Gastrocnemius medialis (tissue), 4 donors: ENCODE data around the gene FGD4. TPM values are rescaled to one million over a fixed set of nuclear protein-coding genes. Genes with fewer than 3 reads are reported as not detected.

Experiments used
- ATAC-seq, 2 donors: fragments of 150-250 bp; one replicate each; pipeline ENCODE4 v1.9.1; 2016
- DNase-seq, 2 donors: peaks; one replicate each; pipeline ENCODE4 v3.0.0-alpha.2; 2019
- H3K27ac ChIP-seq, 4 donors: fragments of 200-600 bp; sonication (generic); 1 replicate in 1 of 4; 2 replicates in 3 of 4; pipeline ENCODE4 v1.5.1; 2016 to 2018; ENCODE audit warnings: mild to moderate bottlenecking in 2 of 4, moderate library complexity in 1 of 4
- H3K27me3 ChIP-seq, 3 donors: fragments of 200-600 bp; sonication (generic) in 2 of 3; 1 replicate in 1 of 3; 2 replicates in 2 of 3; pipeline versions ENCODE4 v1.5.1 to v1.6.0; 2016 to 2019; ENCODE audit warnings: mild to moderate bottlenecking in 1 of 3, moderate library complexity in 1 of 3
- H3K36me3 ChIP-seq, 2 donors: fragments of 200-600 bp; sonication (generic) in 1 of 2; one replicate each; pipeline ENCODE4 v1.5.1; 2017 to 2018
- H3K4me1 ChIP-seq, 2 donors: fragments of 200-600 bp; sonication (generic) in 1 of 2; one replicate each; pipeline ENCODE4 v1.5.1; 2016 to 2017; ENCODE audit warnings: mild to moderate bottlenecking in 2 of 2
- H3K4me3 ChIP-seq, 4 donors: fragments of 200-600 bp; sonication (generic) in 3 of 4; 1 replicate in 1 of 4; 2 replicates in 3 of 4; pipeline ENCODE4 v1.5.1; 2016 to 2019; ENCODE audit warnings: mild to moderate bottlenecking in 2 of 4
- H3K9me3 ChIP-seq, 3 donors: fragments of 200-600 bp; sonication (generic) in 2 of 3; 1 replicate in 1 of 3; 2 replicates in 2 of 3; pipeline ENCODE4 v1.5.1; 2016 to 2019
- CTCF ChIP-seq, 5 experiments: fragments of 450-650 bp in 3 of 5; fragments of 200-600 bp in 2 of 5; sonication (generic) in 2 of 5; IDR thresholded peaks in 4 of 5; conservative IDR thresholded peaks in 1 of 5; 1 replicate in 4 of 5; 2 replicates in 1 of 5; pipeline ENCODE4 v1.5.1; 2016 to 2019; ENCODE audit warnings: antibody characterized with exemption in 5 of 5, mild to moderate bottlenecking in 3 of 5, moderate library complexity in 3 of 5
- POLR2A ChIP-seq, 2 donors: fragments of 450-650 bp; IDR thresholded peaks; one replicate each; pipeline ENCODE4 v1.6.1; 2017; ENCODE audit warnings: antibody characterized with exemption in 2 of 2, mild to moderate bottlenecking in 2 of 2, moderate library complexity in 2 of 2
- in situ Hi-C, 4 donors: fragments of 200-750 bp; cut with MboI; loops; one replicate each; pipeline versions ENCODE4 v1.15.0 to v1.8.0; 2017; ENCODE audit warnings: low sequenced_read_pairs in 4 of 4
- intact Hi-C: fragments of 100-400 bp; cut with DNase I; formaldehyde crosslinking; loops from one replicate; pipeline ENCODE4 v1.15.1; 2023; ENCODE audit warnings: low total_unique reads
- total RNA-seq, 4 donors: library from RNA; depleted of rRNA; stranded (reverse); fragments of >200 nt; gene quantifications; one replicate each; pipeline versions ENCODE4 v1.1.0 to v1.2.3, GENCODE V29; 2016

FGD4 gene
- total RNA-seq, 4 donors from 2014 or later, result 18.8 to 60.3 (median 40.8) TPM

- no peak for ATAC-seq
- intact Hi-C loops (no loop called here), in situ Hi-C loops (no loop called here)
These were observed 45.5 kb downstream of the FGD4 start for GRCh38 chr12:32444895-32445294.

DNA sequence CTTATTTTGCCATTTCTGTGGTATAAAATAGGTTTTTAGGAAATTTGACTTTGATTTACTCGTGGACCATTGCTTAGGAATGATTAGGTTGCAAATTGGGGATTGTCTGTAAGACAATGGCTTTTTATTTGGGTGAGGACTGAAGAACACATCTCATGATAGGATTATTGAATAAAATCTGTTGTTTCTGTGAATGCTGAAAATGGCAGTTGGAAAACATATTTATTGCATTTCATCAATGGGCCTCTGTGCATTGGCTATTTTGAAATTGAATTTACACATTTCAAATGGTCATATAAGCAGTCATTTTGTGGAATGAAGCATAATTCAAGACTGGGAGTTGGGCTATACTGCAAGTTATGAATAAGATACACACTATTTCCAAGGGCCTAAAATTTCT lies 46.0 kb downstream of the FGD4 start:
- ATAC-seq (no peak), DNase-seq (no peak)
- Histone ChIP-seq H3K36me3 (no peaks in the 10 kb centered on the region), H3K9me3 (no peaks in the 10 kb centered on the region), H3K4me1 (peaks cover 0 to 5% of the 10 kb centered on the region in 2 donors), H3K27ac (no peak overlapping the region), H3K4me3 (no peak overlapping the region), H3K27me3 (no peaks in the 10 kb centered on the region)
- in situ Hi-C loops (no loop called here), intact Hi-C loops (no loop called here)
- TF ChIP-seq POLR2A (IDR thresholded peaks at IDR 0.05) (no peak), CTCF (IDR thresholded peaks at IDR 0.05 in 4 of 5, conservative IDR thresholded peaks at IDR 0.05 in 1 of 5) (no peak)

More at GRCh38 chr12:32444895-32445294, 45.5 kb downstream of the FGD4 start:
- Histone ChIP-seq H3K9me3 (no peaks in the 10 kb centered on the region), H3K4me3 (no peak overlapping the region), H3K36me3 (no peaks in the 10 kb centered on the region), H3K27ac (no peak overlapping the region), H3K27me3 (no peaks in the 10 kb centered on the region), H3K4me1 (peaks cover 1 to 2% of the 10 kb centered on the region in 2 donors)
- DNase-seq, result no peak
- no peak for TF ChIP-seq POLR2A (IDR thresholded peaks at IDR 0.05)
- no peak for TF ChIP-seq CTCF (IDR thresholded peaks at IDR 0.05 in 4 of 5, conservative IDR thresholded peaks at IDR 0.05 in 1 of 5)

GRCh38 chr12:32446316-32447119 lies 47.2 kb downstream of the FGD4 start:
- Histone ChIP-seq H3K36me3 (no peaks in the 10 kb centered on the region), H3K27ac (peak overlapping the region in 1 of 4 donors; percentile 6), H3K27me3 (no peaks in the 10 kb centered on the region), H3K9me3 (no peaks in the 10 kb centered on the region), H3K4me1 (peaks cover 0 to 5% of the 10 kb centered on the region in 2 donors), H3K4me3 (no peak overlapping the region)
- intact Hi-C loops, result no loop called here
- ATAC-seq (no peak), DNase-seq (no peak)
- in situ Hi-C loops, result no loop called here
- no peak for TF ChIP-seq CTCF (IDR thresholded peaks at IDR 0.05 in 4 of 5, conservative IDR thresholded peaks at IDR 0.05 in 1 of 5)
- no peak for TF ChIP-seq POLR2A (IDR thresholded peaks at IDR 0.05)

DNA sequence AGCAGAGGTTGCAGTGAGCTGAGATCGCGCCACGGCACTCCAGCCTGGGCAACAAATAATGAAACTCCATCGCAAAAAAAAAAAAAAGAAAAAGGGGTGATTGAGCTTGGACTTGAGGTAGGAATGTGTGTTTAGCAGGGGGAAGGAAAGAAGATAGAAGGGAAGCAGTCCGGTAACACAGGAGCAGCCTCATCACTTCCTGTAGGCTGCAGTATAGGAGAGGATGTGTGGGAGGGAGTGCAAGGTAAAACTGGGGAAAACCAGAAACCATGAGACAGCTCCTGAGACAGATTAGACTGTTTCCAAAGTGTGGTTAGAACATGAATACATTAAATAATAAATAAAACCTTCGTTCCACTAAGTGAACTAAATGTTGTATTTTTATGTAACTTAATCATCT lies 49.2 kb downstream of the FGD4 start:
- no peaks in the 10 kb centered on the region for H3K9me3 ChIP-seq
- H3K4me3 ChIP-seq, result no peak overlapping the region
- no peaks in the 10 kb centered on the region for H3K27me3 ChIP-seq
- intact Hi-C loops (no loop called here), in situ Hi-C loops (no loop called here)
- H3K4me1 ChIP-seq, result peaks cover 3 to 5% of the 10 kb centered on the region in 2 donors
- TF ChIP-seq POLR2A (IDR thresholded peaks at IDR 0.05) (no peak), CTCF (IDR thresholded peaks at IDR 0.05 in 4 of 5, conservative IDR thresholded peaks at IDR 0.05 in 1 of 5) (no peak)
- H3K27ac ChIP-seq, result no peak overlapping the region
- no peaks in the 10 kb centered on the region for H3K36me3 ChIP-seq
- no peak for DNase-seq
- ATAC-seq, result no peak
